HEK293 (cell line): ENCODE results near the gene TMA7B.
A peak's percentile ranks its signal among the peaks of the same experiment; 100 is the strongest.

Experiments used
- CTCF ChIA-PET: fragments of 350-600 bp; formaldehyde crosslinking; extraction: SDS; loops from one replicate; lab custom pipeline; 2021; ENCODE audit warnings: antibody characterized with exemption; lab: Yijun Ruan, JAX
- POLR2A ChIA-PET: fragments of 300-600 bp; formaldehyde crosslinking; extraction: SDS; loops from one replicate; lab custom pipeline; 2020; ENCODE audit warnings: antibody characterized with exemption, inconsistent platforms; lab: Yijun Ruan, JAX
- H3K27ac ChIP-seq: fragments of 200-500 bp; sonication (Bioruptor generic); 2 replicates; pipeline ENCODE4 v1.5.1; 2014; ENCODE audit warnings: low read depth, low read length, control low read depth, inconsistent platforms; ENCODE audit errors: extremely low read depth
- H3K36me3 ChIP-seq, 2 experiments: fragments of 200-500 bp in 1 of 2; sonication (Bioruptor generic) in 1 of 2; 1 replicate in 1 of 2; 2 replicates in 1 of 2; pipeline ENCODE4 v1.5.1; 2014 to 2017; ENCODE audit warnings: inconsistent platforms in 2 of 2, low read length in 2 of 2; ENCODE audit not compliant: control insufficient read depth in 2 of 2, insufficient read depth in 1 of 2
- H3K4me1 ChIP-seq: fragments of 200-500 bp; sonication (Bioruptor generic); 2 replicates; pipeline ENCODE4 v1.5.1; 2014; ENCODE audit warnings: mild to moderate bottlenecking, low read length, inconsistent platforms; ENCODE audit not compliant: control insufficient read depth, insufficient read depth
- H3K4me3 ChIP-seq: 2 replicates; pipeline ENCODE4 v1.5.1; 2011; ENCODE audit warnings: low read depth, mild to moderate bottlenecking, control low read depth, low read length, moderate library complexity
- H3K9me3 ChIP-seq: fragments of 200-500 bp; sonication (Bioruptor generic); 2 replicates; pipeline ENCODE4 v1.5.1; 2014; ENCODE audit warnings: low read depth, low read length, inconsistent platforms; ENCODE audit not compliant: control insufficient read depth, insufficient read depth
- HOXA7 ChIP-seq: sonication (generic); formaldehyde crosslinking; IDR thresholded peaks from 2 replicates; pipeline ENCODE4 v1.8.1; 2022; ENCODE audit warnings: missing genetic modification reagents, borderline replicate concordance
- INSM2 ChIP-seq: fragments of 450-650 bp; formaldehyde crosslinking; IDR thresholded peaks from 2 replicates; pipeline ENCODE4 v1.5.1; 2016; ENCODE audit warnings: missing biosample characterization, missing genetic modification characterization
- KLF1 ChIP-seq: fragments of 450-650 bp; formaldehyde crosslinking; IDR thresholded peaks from 2 replicates; pipeline ENCODE4 v1.5.1; 2016; ENCODE audit warnings: missing biosample characterization, missing genetic modification characterization
- KLF8 ChIP-seq: fragments of 450-650 bp; formaldehyde crosslinking; IDR thresholded peaks from 2 replicates; pipeline ENCODE4 v1.5.1; 2016; ENCODE audit warnings: missing biosample characterization, missing genetic modification characterization
- KLF9 ChIP-seq: fragments of 450-650 bp; formaldehyde crosslinking; IDR thresholded peaks from 2 replicates; pipeline ENCODE4 v1.5.1; 2016; ENCODE audit warnings: missing biosample characterization, missing genetic modification characterization, low read depth
- SP7 ChIP-seq: fragments of 450-650 bp; formaldehyde crosslinking; IDR thresholded peaks from 2 replicates; pipeline ENCODE4 v1.5.1; 2016; ENCODE audit warnings: missing biosample characterization, missing genetic modification characterization
- ZNF155 ChIP-seq: fragments of 450-650 bp; formaldehyde crosslinking; IDR thresholded peaks from 2 replicates; pipeline ENCODE4 v1.5.1; 2016; ENCODE audit warnings: missing biosample characterization, missing genetic modification characterization
- ZNF214 ChIP-seq: fragments of 450-650 bp; formaldehyde crosslinking; IDR thresholded peaks from 2 replicates; pipeline ENCODE4 v1.5.1; 2017; ENCODE audit warnings: missing biosample characterization, mild to moderate bottlenecking, missing genetic modification characterization, borderline replicate concordance
- ZNF248 ChIP-seq: fragments of 450-650 bp; formaldehyde crosslinking; IDR thresholded peaks from 2 replicates; pipeline ENCODE4 v1.5.1; 2017; ENCODE audit warnings: missing biosample characterization, missing genetic modification characterization
- ZNF302 ChIP-seq: fragments of 450-650 bp; formaldehyde crosslinking; IDR thresholded peaks from 2 replicates; pipeline ENCODE4 v1.5.1; 2016; ENCODE audit warnings: missing biosample characterization, missing genetic modification characterization, low read depth
- ZNF366 ChIP-seq: fragments of 450-650 bp; formaldehyde crosslinking; conservative IDR thresholded peaks from 2 replicates; pipeline ENCODE4 v1.5.1; 2016; ENCODE audit warnings: missing biosample characterization, missing genetic modification characterization
- ZNF548 ChIP-seq: fragments of 450-650 bp; formaldehyde crosslinking; IDR thresholded peaks from 2 replicates; pipeline ENCODE4 v1.5.1; 2016; ENCODE audit warnings: missing biosample characterization, missing genetic modification characterization
- ZNF580 ChIP-seq: fragments of 450-650 bp; formaldehyde crosslinking; IDR thresholded peaks from 2 replicates; pipeline ENCODE4 v1.5.1; 2016; ENCODE audit warnings: missing biosample characterization, missing genetic modification characterization
- ZNF660 ChIP-seq: fragments of 450-650 bp; IDR thresholded peaks from 2 replicates; pipeline ENCODE4 v1.5.1; 2018; ENCODE audit warnings: missing biosample characterization, mild to moderate bottlenecking, missing genetic modification characterization
- ZNF837 ChIP-seq: fragments of 450-650 bp; formaldehyde crosslinking; IDR thresholded peaks from 2 replicates; pipeline ENCODE4 v1.5.1; 2016; ENCODE audit warnings: missing biosample characterization, missing genetic modification characterization
- ZSCAN5A ChIP-seq: fragments of 450-650 bp; formaldehyde crosslinking; IDR thresholded peaks from 2 replicates; pipeline ENCODE4 v1.5.1; 2016; ENCODE audit warnings: missing biosample characterization, missing genetic modification characterization
- TF ChIP-seq, protein P1 (sequence below): fragments of 450-650 bp; formaldehyde crosslinking; IDR thresholded peaks from 2 replicates; pipeline ENCODE4 v1.5.1; 2017; ENCODE audit warnings: missing biosample characterization, missing genetic modification characterization
- TF ChIP-seq, protein P2 (sequence below): fragments of 450-650 bp; formaldehyde crosslinking; IDR thresholded peaks from 2 replicates; pipeline ENCODE4 v1.5.1; 2016; ENCODE audit warnings: missing biosample characterization, missing genetic modification characterization
- TF ChIP-seq, protein P3 (sequence below): fragments of 450-650 bp; formaldehyde crosslinking; IDR thresholded peaks from 2 replicates; pipeline ENCODE4 v1.5.1; 2016; ENCODE audit warnings: missing biosample characterization, missing genetic modification characterization

TMA7B gene

DNA sequence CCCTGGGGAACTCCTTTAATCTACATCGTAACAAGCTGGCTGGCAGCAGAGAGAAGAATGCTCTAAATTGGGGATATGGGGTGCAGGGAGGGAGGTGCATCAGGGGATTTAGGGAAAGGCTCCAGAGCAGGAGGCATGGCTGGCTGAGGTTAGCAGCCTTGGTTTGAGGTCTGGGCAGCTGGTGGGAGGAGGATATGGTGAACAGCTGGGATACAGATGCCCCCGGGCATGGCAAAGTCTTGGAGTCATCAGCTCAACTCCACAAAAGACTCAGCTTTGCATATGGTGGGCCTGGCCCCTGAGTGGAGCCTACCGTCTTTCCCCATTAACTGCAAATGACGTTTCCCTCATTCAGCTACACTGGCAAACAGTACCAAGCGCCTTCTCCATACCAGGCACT, 40.0 kb downstream of the TMA7B start:
- Histone ChIP-seq H3K4me3 (no peak overlapping the region), H3K9me3 (no peaks in the 10 kb centered on the region), H3K36me3 (no peaks in the 10 kb centered on the region), H3K27ac (no peak overlapping the region), H3K4me1 (0 out of 2 replicates have a peak, but pooled peaks cover 8% of the 10 kb centered on the region)
- TF ChIP-seq INSM2 (tag by site-specific recombination) (no peak), KLF9 (tag by site-specific recombination) (no peak)
- CTCF ChIA-PET: interaction anchor here (0.5 to 3.7 kb wide), 3 partner anchors 24 to 114 kb away, joined by 3 to 22 read pairs (median 3); no protein-coding TSS in a partner anchor
- POLR2A ChIA-PET: no interaction called here

- ChIA-PET CTCF (interaction anchor here (0.6 to 3.7 kb wide), 6 partner anchors 10 to 68 kb away, joined by 3 to 22 read pairs (median 3); no protein-coding TSS in a partner anchor), POLR2A (interaction anchor here (0.5 kb wide), 1 partner anchor 1328 kb away, joined by 3 read pairs; no protein-coding TSS in a partner anchor)
- Histone ChIP-seq H3K4me1 (0 out of 2 replicates have a peak, but pooled peaks cover 8% of the 10 kb centered on the region), H3K4me3 (no peak overlapping the region), H3K27ac (no peak overlapping the region), H3K36me3 (no peaks in the 10 kb centered on the region), H3K9me3 (no peaks in the 10 kb centered on the region)
- no peak for TF ChIP-seq ZNF214 (tag by site-specific recombination)
- no peak for TF ChIP-seq ZNF548 (tag by site-specific recombination)
- no peak for TF ChIP-seq ZNF366
- TF ChIP-seq ZNF248 (tag by site-specific recombination): no peak
- no peak for TF ChIP-seq ZNF302
- TF ChIP-seq ZSCAN5A: no peak
- no peak for TF ChIP-seq ZNF837 (tag by site-specific recombination)
- TF ChIP-seq ZNF580 (tag by site-specific recombination): no peak
- TF ChIP-seq ZNF155 (tag by site-specific recombination): no peak
These were observed 40.9 kb downstream of the TMA7B start for GRCh38 chr22:40001106-40001505.

DNA sequence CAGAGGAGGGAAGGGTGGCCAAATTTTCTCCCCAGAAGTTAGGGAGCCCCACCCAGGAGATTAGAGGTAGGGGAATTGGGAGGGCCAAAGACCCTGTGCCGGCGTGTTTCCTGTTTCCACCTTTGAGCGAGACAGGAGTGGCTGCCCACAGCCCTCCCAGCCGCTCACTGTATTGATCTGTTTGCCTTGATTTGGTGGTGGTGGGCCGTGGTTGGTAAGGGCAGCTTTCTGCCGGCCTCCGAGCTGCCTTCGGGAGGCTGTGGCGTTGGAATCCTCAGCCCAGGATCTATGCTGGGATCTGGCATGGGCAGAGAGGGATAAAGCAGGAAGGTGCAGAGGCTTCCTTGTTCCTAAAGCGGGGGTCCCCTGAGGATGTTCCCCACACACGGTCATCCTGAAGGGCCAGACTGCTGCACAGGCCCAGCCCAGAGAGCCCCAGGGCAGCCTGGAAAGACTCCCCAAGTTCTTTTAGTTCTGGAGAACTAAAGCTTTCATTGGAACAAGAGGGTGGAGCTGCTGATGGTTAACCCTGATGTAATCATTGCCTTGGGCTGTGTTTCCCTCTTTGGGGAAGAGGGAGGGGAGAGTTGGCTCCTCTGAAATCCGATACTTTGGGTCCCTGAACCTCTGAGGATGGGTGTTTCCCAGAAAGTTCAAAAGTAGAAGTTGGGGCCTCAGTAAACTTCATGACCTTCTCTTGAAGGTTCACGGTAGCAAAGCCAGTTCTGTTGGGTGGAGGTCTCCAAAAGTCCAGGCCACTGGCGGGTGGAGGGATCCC, 41.8 kb downstream of the TMA7B start:
- H3K4me1 ChIP-seq: 0 out of 2 replicates have a peak, but pooled peaks cover 7% of the 10 kb centered on the region
- no peaks in the 10 kb centered on the region for H3K9me3 ChIP-seq
- TF ChIP-seq, protein P1, sequence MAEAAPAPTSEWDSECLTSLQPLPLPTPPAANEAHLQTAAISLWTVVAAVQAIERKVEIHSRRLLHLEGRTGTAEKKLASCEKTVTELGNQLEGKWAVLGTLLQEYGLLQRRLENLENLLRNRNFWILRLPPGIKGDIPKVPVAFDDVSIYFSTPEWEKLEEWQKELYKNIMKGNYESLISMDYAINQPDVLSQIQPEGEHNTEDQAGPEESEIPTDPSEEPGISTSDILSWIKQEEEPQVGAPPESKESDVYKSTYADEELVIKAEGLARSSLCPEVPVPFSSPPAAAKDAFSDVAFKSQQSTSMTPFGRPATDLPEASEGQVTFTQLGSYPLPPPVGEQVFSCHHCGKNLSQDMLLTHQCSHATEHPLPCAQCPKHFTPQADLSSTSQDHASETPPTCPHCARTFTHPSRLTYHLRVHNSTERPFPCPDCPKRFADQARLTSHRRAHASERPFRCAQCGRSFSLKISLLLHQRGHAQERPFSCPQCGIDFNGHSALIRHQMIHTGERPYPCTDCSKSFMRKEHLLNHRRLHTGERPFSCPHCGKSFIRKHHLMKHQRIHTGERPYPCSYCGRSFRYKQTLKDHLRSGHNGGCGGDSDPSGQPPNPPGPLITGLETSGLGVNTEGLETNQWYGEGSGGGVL (tag by site-specific recombination): peak; percentile 73
- TF ChIP-seq, protein P2, sequence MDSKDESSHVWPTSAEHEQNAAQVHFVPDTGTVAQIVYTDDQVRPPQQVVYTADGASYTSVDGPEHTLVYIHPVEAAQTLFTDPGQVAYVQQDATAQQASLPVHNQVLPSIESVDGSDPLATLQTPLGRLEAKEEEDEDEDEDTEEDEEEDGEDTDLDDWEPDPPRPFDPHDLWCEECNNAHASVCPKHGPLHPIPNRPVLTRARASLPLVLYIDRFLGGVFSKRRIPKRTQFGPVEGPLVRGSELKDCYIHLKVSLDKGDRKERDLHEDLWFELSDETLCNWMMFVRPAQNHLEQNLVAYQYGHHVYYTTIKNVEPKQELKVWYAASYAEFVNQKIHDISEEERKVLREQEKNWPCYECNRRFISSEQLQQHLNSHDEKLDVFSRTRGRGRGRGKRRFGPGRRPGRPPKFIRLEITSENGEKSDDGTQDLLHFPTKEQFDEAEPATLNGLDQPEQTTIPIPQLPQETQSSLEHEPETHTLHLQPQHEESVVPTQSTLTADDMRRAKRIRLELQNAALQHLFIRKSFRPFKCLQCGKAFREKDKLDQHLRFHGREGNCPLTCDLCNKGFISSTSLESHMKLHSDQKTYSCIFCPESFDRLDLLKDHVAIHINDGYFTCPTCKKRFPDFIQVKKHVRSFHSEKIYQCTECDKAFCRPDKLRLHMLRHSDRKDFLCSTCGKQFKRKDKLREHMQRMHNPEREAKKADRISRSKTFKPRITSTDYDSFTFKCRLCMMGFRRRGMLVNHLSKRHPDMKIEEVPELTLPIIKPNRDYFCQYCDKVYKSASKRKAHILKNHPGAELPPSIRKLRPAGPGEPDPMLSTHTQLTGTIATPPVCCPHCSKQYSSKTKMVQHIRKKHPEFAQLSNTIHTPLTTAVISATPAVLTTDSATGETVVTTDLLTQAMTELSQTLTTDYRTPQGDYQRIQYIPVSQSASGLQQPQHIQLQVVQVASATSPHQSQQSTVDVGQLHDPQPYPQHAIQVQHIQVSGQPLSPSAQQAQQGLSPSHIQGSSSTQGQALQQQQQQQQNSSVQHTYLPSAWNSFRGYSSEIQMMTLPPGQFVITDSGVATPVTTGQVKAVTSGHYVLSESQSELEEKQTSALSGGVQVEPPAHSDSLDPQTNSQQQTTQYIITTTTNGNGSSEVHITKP (tag by site-specific recombination): peak; percentile 38
- TF ChIP-seq SP7: peak; percentile 51; the same call in 1 of the 2 replicates
- TF ChIP-seq HOXA7 (CRISPR knock-in tag): no peak
- TF ChIP-seq, protein P3, sequence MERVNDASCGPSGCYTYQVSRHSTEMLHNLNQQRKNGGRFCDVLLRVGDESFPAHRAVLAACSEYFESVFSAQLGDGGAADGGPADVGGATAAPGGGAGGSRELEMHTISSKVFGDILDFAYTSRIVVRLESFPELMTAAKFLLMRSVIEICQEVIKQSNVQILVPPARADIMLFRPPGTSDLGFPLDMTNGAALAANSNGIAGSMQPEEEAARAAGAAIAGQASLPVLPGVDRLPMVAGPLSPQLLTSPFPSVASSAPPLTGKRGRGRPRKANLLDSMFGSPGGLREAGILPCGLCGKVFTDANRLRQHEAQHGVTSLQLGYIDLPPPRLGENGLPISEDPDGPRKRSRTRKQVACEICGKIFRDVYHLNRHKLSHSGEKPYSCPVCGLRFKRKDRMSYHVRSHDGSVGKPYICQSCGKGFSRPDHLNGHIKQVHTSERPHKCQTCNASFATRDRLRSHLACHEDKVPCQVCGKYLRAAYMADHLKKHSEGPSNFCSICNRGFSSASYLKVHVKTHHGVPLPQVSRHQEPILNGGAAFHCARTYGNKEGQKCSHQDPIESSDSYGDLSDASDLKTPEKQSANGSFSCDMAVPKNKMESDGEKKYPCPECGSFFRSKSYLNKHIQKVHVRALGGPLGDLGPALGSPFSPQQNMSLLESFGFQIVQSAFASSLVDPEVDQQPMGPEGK (tag by site-specific recombination): peak; percentile 60; the same call in 1 of the 2 replicates
- peak; percentile 63 for TF ChIP-seq KLF1 (tag by site-specific recombination)
- TF ChIP-seq KLF8 (tag by site-specific recombination): no peak
- 0 out of 2 replicates have a peak, but pooled peaks have one; percentile 51 for TF ChIP-seq ZNF660
- POLR2A ChIA-PET: no interaction called here
- H3K4me3 ChIP-seq: no peak overlapping the region
- H3K27ac ChIP-seq: no peak overlapping the region
- CTCF ChIA-PET: interaction anchor here (0.6 to 3.7 kb wide), 4 partner anchors 11 to 26 kb away, joined by 3 to 22 read pairs (median 3); no protein-coding TSS in a partner anchor
- no peaks in the 10 kb centered on the region for H3K36me3 ChIP-seq
